Smooth muscle cell (in vitro differentiated cells): ENCODE measurements around the gene SLC24A4. TPM values are rescaled to one million over a fixed set of nuclear protein-coding genes. Genes with fewer than 3 reads are reported as not detected.

Experiments used
- DNase-seq: peaks from one replicate; lab custom pipeline; 2025; ENCODE audit not compliant: unreplicated experiment; lab: John Stamatoyannopoulos, UW
- H2AFZ ChIP-seq: fragments of 200-600 bp; sonication (generic); 2 replicates; pipeline ENCODE4 v1.6.0; 2016; ENCODE audit warnings: antibody characterized with exemption, low read depth, mild to moderate bottlenecking
- H3F3A ChIP-seq: fragments of 200-600 bp; sonication (generic); 2 replicates; pipeline ENCODE4 v1.6.0; 2017; ENCODE audit warnings: antibody characterized with exemption, low read depth
- H3K27ac ChIP-seq: fragments of 200-600 bp; sonication (generic); 2 replicates; pipeline ENCODE4 v1.5.1; 2016; ENCODE audit warnings: low read depth, mild to moderate bottlenecking
- H3K27me3 ChIP-seq: fragments of 200-600 bp; sonication (generic); 2 replicates; pipeline ENCODE4 v1.6.1; 2016; ENCODE audit warnings: low read depth, mild to moderate bottlenecking
- H3K36me3 ChIP-seq: fragments of 200-600 bp; sonication (generic); 2 replicates; pipeline ENCODE4 v1.5.1; 2016; ENCODE audit warnings: low read depth
- H3K4me1 ChIP-seq: fragments of 200-600 bp; sonication (generic); 2 replicates; pipeline ENCODE4 v1.5.1; 2016; ENCODE audit warnings: low read depth
- H3K4me2 ChIP-seq: fragments of 200-600 bp; sonication (generic); 2 replicates; pipeline ENCODE4 v1.6.0; 2016; ENCODE audit warnings: mild to moderate bottlenecking
- H3K4me3 ChIP-seq: fragments of 200-600 bp; sonication (generic); 2 replicates; pipeline ENCODE4 v1.5.1; 2016; ENCODE audit warnings: mild to moderate bottlenecking
- H3K79me2 ChIP-seq: fragments of 200-600 bp; sonication (generic); 2 replicates; pipeline ENCODE4 v1.6.0; 2016; ENCODE audit warnings: low read depth, mild to moderate bottlenecking
- H3K9ac ChIP-seq: fragments of 200-600 bp; sonication (generic); 2 replicates; pipeline ENCODE4 v1.6.0; 2016; ENCODE audit warnings: low read depth
- H3K9me3 ChIP-seq: fragments of 200-600 bp; sonication (generic); replicated peaks from 2 replicates; pipeline ENCODE4 v1.5.1; 2016; ENCODE audit warnings: low read depth
- H4K20me1 ChIP-seq: fragments of 200-600 bp; sonication (generic); 2 replicates; pipeline ENCODE4 v1.6.0; 2016; ENCODE audit warnings: low read depth
- WGBS: methylation state at CpG from one replicate; pipeline ENCODE4 v1.1.7; 2016; ENCODE audit warnings: low lambda C conversion rate; 5-methylcytosine and 5-hydroxymethylcytosine counted together
- polyA plus RNA-seq: library from polyadenylated mRNA; unstranded; fragments of >200 nt; fragmentation: Nextera tagmentation; extraction: Ambion mirVana; gene quantifications from 2 replicates; pipeline ENCODE4 v1.2.1, GENCODE V29; 2016
- total RNA-seq: library from RNA; depleted of rRNA; stranded (reverse); fragments of >200 nt; gene quantifications from 2 replicates; pipeline ENCODE4 v1.2.3, GENCODE V29; 2014
- TF ChIP-seq, protein P1 (sequence below): fragments of 200-600 bp; sonication (generic); IDR thresholded peaks from 2 replicates; pipeline ENCODE4 v1.5.1; 2017; ENCODE audit warnings: borderline replicate concordance, mild to moderate bottlenecking, antibody characterized with exemption; ENCODE audit not compliant: insufficient read depth, poor library complexity, severe bottlenecking

Gene SLC24A4
- total and polyA plus RNA-seq, 2 experiments from 2014 or later: 0.58 TPM; not detected in 1

DNA sequence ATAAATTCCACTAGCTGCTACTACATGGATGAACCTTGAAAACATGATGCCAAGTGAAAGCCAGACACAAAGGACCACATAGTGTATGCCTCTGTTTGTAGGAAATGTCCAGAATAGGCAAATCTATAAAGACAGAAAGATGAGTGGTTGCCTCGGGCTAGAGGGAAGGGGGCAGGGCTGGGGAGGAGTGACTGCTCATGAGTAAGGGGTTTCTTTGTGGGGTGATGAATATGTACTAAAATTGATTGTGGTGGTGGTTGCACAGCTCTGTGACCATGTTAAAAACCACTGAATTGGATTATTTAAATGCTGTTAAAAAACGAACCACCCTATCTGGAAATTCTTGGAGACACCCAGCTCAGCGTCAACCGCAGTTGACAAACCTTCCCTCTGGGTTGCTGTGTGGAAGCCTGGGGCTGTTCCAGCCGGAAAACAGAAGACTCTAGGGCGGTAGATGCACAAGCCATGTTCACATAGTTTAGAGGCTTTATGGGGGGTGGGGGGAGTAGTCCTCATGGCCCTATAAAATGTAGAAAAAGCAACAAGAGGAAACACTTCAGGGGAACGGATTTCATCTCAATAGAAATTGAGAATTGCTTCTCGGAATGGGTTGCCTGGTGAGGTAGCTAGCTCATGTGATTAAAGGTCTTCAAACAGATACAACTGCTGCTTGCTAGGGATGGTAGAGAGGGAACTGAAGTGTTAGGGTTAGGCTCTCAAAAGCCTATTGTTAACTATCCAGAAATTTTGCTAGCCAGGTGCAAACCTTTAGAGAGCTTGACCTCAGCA lies 220.0 kb downstream of the SLC24A4 start:
- Histone ChIP-seq H3K9ac (no peak overlapping the region), H3K79me2 (no peaks in the 10 kb centered on the region), H3K27me3 (no peaks in the 10 kb centered on the region), H2AFZ (no peak overlapping the region), H3K4me2 (no peak overlapping the region), H3K4me3 (no peak overlapping the region), H3K4me1 (no peaks in the 10 kb centered on the region), H3F3A (no peaks in the 10 kb centered on the region), H3K9me3 (no peaks in the 10 kb centered on the region), H3K36me3 (no peaks in the 10 kb centered on the region), H4K20me1 (peaks cover 5% of the 10 kb centered on the region), H3K27ac (no peak overlapping the region)
- DNase-seq: no peak
- 71% methylated on average over 8 of the region's 8 CpGs for WGBS
- TF ChIP-seq, protein P1, sequence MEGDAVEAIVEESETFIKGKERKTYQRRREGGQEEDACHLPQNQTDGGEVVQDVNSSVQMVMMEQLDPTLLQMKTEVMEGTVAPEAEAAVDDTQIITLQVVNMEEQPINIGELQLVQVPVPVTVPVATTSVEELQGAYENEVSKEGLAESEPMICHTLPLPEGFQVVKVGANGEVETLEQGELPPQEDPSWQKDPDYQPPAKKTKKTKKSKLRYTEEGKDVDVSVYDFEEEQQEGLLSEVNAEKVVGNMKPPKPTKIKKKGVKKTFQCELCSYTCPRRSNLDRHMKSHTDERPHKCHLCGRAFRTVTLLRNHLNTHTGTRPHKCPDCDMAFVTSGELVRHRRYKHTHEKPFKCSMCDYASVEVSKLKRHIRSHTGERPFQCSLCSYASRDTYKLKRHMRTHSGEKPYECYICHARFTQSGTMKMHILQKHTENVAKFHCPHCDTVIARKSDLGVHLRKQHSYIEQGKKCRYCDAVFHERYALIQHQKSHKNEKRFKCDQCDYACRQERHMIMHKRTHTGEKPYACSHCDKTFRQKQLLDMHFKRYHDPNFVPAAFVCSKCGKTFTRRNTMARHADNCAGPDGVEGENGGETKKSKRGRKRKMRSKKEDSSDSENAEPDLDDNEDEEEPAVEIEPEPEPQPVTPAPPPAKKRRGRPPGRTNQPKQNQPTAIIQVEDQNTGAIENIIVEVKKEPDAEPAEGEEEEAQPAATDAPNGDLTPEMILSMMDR: no peak

DNA sequence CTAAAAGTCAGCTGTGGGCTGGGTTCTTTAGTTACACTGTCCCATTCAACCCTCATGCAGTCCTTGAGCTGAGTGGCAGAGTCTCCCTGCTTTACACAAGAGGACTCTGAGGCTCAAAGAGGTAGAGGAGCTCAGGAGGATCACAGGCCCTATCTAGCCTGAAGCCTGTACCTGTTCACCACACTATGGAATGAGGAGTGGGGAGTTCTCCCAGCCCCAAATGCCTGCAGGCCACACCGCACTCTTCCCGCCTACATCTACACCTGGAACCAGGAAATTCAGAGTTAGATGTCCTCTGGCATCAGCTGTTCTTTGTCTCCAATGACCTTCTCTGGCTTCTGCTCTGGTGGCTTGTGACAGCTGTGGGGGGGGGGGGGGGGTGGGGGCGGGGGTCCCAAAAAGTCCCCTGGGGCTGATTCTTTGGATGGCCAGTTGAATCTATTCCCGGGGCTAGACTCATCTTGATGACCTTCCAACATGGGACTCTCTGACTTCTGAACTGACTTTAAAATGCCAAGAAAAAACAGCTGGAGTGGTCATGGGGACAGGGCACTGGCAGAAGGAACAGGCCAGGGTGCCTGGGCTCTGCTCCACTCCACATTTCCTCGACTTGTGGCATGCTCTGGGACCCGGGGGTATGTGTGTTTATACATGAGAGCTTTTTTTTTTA lies 221.2 kb downstream of the SLC24A4 start:
- H4K20me1 ChIP-seq: peaks cover 5% of the 10 kb centered on the region
- H3K27me3 ChIP-seq: no peaks in the 10 kb centered on the region
- H3K4me3 ChIP-seq: no peak overlapping the region
- H3K9ac ChIP-seq: no peak overlapping the region
- H3K9me3 ChIP-seq: no peaks in the 10 kb centered on the region
- DNase-seq: no peak
- H3K36me3 ChIP-seq: no peaks in the 10 kb centered on the region
- 68% methylated on average over 6 of the region's 6 CpGs for WGBS
- H3K27ac ChIP-seq: no peak overlapping the region
- no peak overlapping the region for H2AFZ ChIP-seq
- H3F3A ChIP-seq: no peaks in the 10 kb centered on the region
- no peak overlapping the region for H3K4me2 ChIP-seq
- TF ChIP-seq, protein P1: no peak
- no peaks in the 10 kb centered on the region for H3K4me1 ChIP-seq
- no peaks in the 10 kb centered on the region for H3K79me2 ChIP-seq

DNA sequence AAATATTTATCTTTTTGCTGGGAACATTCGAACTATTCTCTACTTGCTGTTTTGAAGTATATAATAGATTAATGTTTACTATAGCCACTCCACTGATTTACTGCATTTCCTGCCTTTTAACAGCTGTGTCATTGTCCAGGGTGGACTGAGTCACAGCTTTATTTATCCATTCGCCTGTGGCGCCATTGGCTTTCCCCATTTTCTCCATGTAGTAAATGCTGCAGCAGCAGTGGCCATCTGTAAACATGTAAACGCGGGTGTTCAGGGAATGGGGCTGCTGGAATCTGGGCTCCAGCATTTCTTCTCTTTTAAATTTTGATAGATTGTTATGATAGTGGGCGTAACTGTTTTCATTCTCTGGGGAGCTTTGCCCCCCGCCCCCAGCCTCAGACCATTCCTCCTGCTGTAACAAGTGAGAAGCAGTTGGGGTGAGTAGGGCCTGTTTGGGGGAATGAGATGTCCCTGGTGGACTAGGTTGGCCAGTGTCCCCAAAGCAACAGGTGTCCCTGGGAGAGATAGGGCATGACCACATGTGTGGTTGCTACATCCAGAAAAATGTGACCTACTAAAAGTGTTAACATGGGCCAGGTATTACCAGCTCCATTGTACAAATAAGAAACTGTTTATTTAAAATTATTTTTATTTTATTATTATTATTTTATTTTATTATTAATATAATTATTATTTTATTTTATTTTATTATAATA lies 223.5 kb downstream of the SLC24A4 start:
- WGBS: 81% methylated on average over 7 of the region's 7 CpGs
- Histone ChIP-seq H2AFZ (no peak overlapping the region), H3K9me3 (no peaks in the 10 kb centered on the region)

More for the DNA sequence above, 223.5 kb downstream of the SLC24A4 start:
- no peak for DNase-seq
- no peak overlapping the region for H3K4me2 ChIP-seq
- H4K20me1 ChIP-seq: peaks cover 5% of the 10 kb centered on the region
- no peak overlapping the region for H3K9ac ChIP-seq
- TF ChIP-seq, protein P1: no peak
- no peaks in the 10 kb centered on the region for H3K79me2 ChIP-seq
- no peaks in the 10 kb centered on the region for H3K27me3 ChIP-seq
- no peak overlapping the region for H3K27ac ChIP-seq
- H3K36me3 ChIP-seq: no peaks in the 10 kb centered on the region
- H3K4me3 ChIP-seq: no peak overlapping the region
- H3K4me1 ChIP-seq: no peaks in the 10 kb centered on the region
- no peaks in the 10 kb centered on the region for H3F3A ChIP-seq
